ENCODE measurements around the gene MED12L. TPM values are rescaled to one million over a fixed set of nuclear protein-coding genes. Genes with fewer than 3 reads are reported as not detected.

The MED12L gene
- total RNA-seq, 2 experiments from 2014 or later, result 12.6 to 32.7 TPM

DNA sequence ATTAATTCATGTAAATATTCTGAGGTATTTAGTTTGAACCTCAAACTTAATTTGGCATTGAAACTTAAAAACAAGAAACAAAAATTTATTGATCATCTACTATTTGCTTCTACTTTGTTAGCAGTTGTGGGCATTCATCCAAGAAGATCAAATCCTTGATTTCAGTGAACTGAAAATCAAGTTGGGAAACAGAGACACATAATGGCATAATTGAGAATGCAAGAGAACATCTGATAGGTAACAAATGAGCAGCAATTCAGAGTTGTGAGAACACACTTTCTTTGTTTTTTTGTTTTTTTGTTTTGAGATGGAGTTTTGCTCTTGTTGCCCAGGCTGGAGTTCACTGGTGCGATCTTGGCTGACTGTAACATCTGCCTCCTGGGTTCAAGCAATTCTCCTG, 33.9 kb upstream of the MED12L start:
- no peaks in the 10 kb centered on the region for H3K4me1 ChIP-seq (ENCODE audit: insufficient read depth, low read length, poor library complexity, severe bottlenecking)
- no peak for TF ChIP-seq EZH2phosphoT487 (IDR thresholded peaks at IDR 0.05; ENCODE audit: borderline replicate concordance, low read depth, low read length)
- TF ChIP-seq, protein P1, sequence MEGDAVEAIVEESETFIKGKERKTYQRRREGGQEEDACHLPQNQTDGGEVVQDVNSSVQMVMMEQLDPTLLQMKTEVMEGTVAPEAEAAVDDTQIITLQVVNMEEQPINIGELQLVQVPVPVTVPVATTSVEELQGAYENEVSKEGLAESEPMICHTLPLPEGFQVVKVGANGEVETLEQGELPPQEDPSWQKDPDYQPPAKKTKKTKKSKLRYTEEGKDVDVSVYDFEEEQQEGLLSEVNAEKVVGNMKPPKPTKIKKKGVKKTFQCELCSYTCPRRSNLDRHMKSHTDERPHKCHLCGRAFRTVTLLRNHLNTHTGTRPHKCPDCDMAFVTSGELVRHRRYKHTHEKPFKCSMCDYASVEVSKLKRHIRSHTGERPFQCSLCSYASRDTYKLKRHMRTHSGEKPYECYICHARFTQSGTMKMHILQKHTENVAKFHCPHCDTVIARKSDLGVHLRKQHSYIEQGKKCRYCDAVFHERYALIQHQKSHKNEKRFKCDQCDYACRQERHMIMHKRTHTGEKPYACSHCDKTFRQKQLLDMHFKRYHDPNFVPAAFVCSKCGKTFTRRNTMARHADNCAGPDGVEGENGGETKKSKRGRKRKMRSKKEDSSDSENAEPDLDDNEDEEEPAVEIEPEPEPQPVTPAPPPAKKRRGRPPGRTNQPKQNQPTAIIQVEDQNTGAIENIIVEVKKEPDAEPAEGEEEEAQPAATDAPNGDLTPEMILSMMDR (conservative IDR thresholded peaks at IDR 0.05; ENCODE audit: low read length), result no peak
- no peaks in the 10 kb centered on the region for H3K9me3 ChIP-seq (ENCODE audit: low read length)
- intact Hi-C loops (cut with micrococcal nuclease; ENCODE audit: unreplicated experiment), result no loop called here
- no peaks in the 10 kb centered on the region for H3K9me2 ChIP-seq (ENCODE audit: insufficient read depth, low read length)
- ChIA-PET CTCF (ENCODE audit: unreplicated experiment) (no interaction called here), POLR2A (interaction anchor here (0.7 kb wide), 2 partner anchors 73 to 278 kb away, joined by 3 to 5 read pairs; no protein-coding TSS in a partner anchor)
- no peak overlapping the region for H3K4me3 ChIP-seq (ENCODE audit: low read depth, low read length, poor library complexity, severe bottlenecking)
- no peak for DNase-seq (ENCODE audit: low spot score)
- H2AFZ ChIP-seq (ENCODE audit: low read length), result no peak overlapping the region
- H3K79me2 ChIP-seq (ENCODE audit: insufficient read depth, low read depth, low read length), result no peaks in the 10 kb centered on the region
- H4K20me1 ChIP-seq (ENCODE audit: insufficient read depth, low read length), result no peaks in the 10 kb centered on the region
- H3K36me3 ChIP-seq (ENCODE audit: insufficient read depth, low read length), result no peaks in the 10 kb centered on the region
- no peak overlapping the region for H3K4me2 ChIP-seq (ENCODE audit: low read length)
- no TSS peak for BruUV-seq (replicated peaks)
- H3K27ac ChIP-seq (ENCODE audit: low read depth, low read length, poor library complexity, severe bottlenecking), result no peak overlapping the region

DNA sequence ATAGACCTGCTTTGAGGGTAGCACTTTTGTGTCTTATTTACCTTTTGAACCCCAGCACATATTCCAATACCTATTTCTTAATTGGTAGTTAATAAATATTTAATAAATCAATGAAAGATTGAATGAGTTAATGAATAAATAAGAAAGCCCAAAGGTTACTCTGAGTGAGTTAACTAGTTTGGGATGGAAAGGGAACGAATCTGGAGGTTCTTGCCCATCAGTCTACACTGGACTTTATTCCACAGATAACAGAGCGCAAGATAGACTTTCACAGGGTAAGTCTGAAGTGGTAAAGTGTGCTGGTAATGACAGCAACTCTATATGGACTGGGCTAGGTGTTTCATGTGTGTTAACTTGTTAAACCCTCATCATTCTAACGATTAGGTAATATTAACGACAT, 33.1 kb upstream of the MED12L start:
- DNase-seq (ENCODE audit: low spot score), result no peak
- no peaks in the 10 kb centered on the region for H3K79me2 ChIP-seq (ENCODE audit: insufficient read depth, low read depth, low read length)
- intact Hi-C loops (cut with micrococcal nuclease; ENCODE audit: unreplicated experiment), result no loop called here
- no peak overlapping the region for H3K4me3 ChIP-seq (ENCODE audit: low read depth, low read length, poor library complexity, severe bottlenecking)
- no TSS peak for BruUV-seq (replicated peaks)
- H3K4me1 ChIP-seq (ENCODE audit: insufficient read depth, low read length, poor library complexity, severe bottlenecking), result no peaks in the 10 kb centered on the region
- no peaks in the 10 kb centered on the region for H4K20me1 ChIP-seq (ENCODE audit: insufficient read depth, low read length)
- H3K36me3 ChIP-seq (ENCODE audit: insufficient read depth, low read length), result no peaks in the 10 kb centered on the region
- CTCF ChIA-PET (ENCODE audit: unreplicated experiment), result no interaction called here
- no peaks in the 10 kb centered on the region for H3K9me3 ChIP-seq (ENCODE audit: low read length)
- H2AFZ ChIP-seq (ENCODE audit: low read length), result no peak overlapping the region
- no peak overlapping the region for H3K4me2 ChIP-seq (ENCODE audit: low read length)
- no peak overlapping the region for H3K27ac ChIP-seq (ENCODE audit: low read depth, low read length, poor library complexity, severe bottlenecking)
- H3K9me2 ChIP-seq (ENCODE audit: insufficient read depth, low read length), result no peaks in the 10 kb centered on the region
- POLR2A ChIA-PET, result no interaction called here
- no peak for TF ChIP-seq EZH2phosphoT487 (IDR thresholded peaks at IDR 0.05; ENCODE audit: borderline replicate concordance, low read depth, low read length)
- TF ChIP-seq, protein P1 (conservative IDR thresholded peaks at IDR 0.05; ENCODE audit: low read length), result no peak

DNA sequence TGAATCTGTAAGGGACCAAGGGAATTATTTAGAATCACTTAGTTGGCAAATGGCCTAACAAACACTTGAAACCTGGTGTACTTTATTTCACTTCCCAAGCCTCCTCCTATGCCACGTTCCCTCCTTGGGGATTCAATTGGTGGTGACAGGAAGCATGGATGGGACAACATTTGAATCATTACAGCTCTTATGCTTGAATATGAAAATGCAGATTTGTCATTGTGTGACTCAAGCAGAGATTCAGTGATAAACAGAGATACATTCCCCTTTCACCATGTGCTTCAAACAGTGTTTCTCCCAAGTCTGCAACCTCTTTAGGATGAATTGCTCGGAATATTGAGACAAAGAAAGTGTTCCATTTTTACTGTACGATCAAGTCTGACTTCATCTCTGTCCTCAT, 32.7 kb upstream of the MED12L start:
- Histone ChIP-seq H3K4me2 (ENCODE audit: low read length) (no peak overlapping the region), H3K4me1 (ENCODE audit: insufficient read depth, low read length, poor library complexity, severe bottlenecking) (no peaks in the 10 kb centered on the region), H3K4me3 (ENCODE audit: low read depth, low read length, poor library complexity, severe bottlenecking) (no peak overlapping the region), H2AFZ (ENCODE audit: low read length) (no peak overlapping the region), H3K79me2 (ENCODE audit: insufficient read depth, low read depth, low read length) (no peaks in the 10 kb centered on the region), H4K20me1 (ENCODE audit: insufficient read depth, low read length) (no peaks in the 10 kb centered on the region), H3K36me3 (ENCODE audit: insufficient read depth, low read length) (no peaks in the 10 kb centered on the region), H3K27ac (ENCODE audit: low read depth, low read length, poor library complexity, severe bottlenecking) (no peak overlapping the region), H3K9me3 (ENCODE audit: low read length) (no peaks in the 10 kb centered on the region), H3K9me2 (ENCODE audit: insufficient read depth, low read length) (no peaks in the 10 kb centered on the region)
- DNase-seq (ENCODE audit: low spot score), result no peak
- TF ChIP-seq, protein P1 (conservative IDR thresholded peaks at IDR 0.05; ENCODE audit: low read length), result no peak
- TF ChIP-seq EZH2phosphoT487 (IDR thresholded peaks at IDR 0.05; ENCODE audit: borderline replicate concordance, low read depth, low read length), result no peak
- CTCF ChIA-PET (ENCODE audit: unreplicated experiment), result no interaction called here
- intact Hi-C loops (cut with micrococcal nuclease; ENCODE audit: unreplicated experiment), result no loop called here
- no TSS peak for BruUV-seq (replicated peaks)
- POLR2A ChIA-PET, result no interaction called here

Measured in OCI-LY7 (cell line).